ENCODE results near the gene IFNGR2.

Gene IFNGR2

DNA sequence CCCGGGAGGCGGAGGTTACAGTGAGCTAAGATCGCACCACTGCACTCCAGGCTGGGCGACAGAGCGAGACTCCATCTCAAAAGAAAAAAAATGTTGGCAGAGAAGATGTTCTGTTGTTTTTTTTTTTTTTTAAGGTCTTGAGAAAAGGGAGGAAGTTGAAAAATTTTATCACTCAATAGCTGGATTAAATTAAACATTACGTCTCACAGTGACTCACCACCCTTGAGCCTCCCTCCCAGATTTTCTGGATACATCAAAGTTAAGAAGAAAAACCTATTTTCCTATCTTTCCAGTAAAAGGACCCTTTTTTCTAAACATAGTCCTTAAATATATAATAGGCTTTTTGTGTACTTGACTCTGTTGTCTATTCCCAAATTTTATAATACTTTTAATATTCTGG is 42.9 kb upstream of the IFNGR2 start:
- TF ChIP-seq CSRNP3 (CRISPR knock-in tag; IDR thresholded peaks at IDR 0.05) (no peak), ESRRG (CRISPR knock-in tag; IDR thresholded peaks at IDR 0.05) (no peak), OSR1 (CRISPR knock-in tag; IDR thresholded peaks at IDR 0.05) (no peak), PATZ1 (CRISPR knock-in tag; IDR thresholded peaks at IDR 0.05; ENCODE audit: borderline replicate concordance) (no peak), TCF4 (CRISPR knock-in tag; IDR thresholded peaks at IDR 0.05; ENCODE audit: borderline replicate concordance) (no peak), GLIS3 (CRISPR knock-in tag; IDR thresholded peaks at IDR 0.05) (no peak), ZFP30 (CRISPR knock-in tag; IDR thresholded peaks at IDR 0.05) (no peak), ISL1 (CRISPR knock-in tag; IDR thresholded peaks at IDR 0.05) (no peak), SNAI2 (CRISPR knock-in tag; IDR thresholded peaks at IDR 0.05) (no peak), PPARA (CRISPR knock-in tag; IDR thresholded peaks at IDR 0.05; ENCODE audit: borderline replicate concordance) (no peak)
- TF ChIP-seq, protein P1, sequence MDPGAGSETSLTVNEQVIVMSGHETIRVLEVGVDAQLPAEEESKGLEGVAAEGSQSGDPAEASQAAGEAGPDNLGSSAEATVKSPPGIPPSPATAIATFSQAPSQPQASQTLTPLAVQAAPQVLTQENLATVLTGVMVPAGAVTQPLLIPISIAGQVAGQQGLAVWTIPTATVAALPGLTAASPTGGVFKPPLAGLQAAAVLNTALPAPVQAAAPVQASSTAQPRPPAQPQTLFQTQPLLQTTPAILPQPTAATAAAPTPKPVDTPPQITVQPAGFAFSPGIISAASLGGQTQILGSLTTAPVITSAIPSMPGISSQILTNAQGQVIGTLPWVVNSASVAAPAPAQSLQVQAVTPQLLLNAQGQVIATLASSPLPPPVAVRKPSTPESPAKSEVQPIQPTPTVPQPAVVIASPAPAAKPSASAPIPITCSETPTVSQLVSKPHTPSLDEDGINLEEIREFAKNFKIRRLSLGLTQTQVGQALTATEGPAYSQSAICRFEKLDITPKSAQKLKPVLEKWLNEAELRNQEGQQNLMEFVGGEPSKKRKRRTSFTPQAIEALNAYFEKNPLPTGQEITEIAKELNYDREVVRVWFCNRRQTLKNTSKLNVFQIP (CRISPR knock-in tag; IDR thresholded peaks at IDR 0.05; ENCODE audit: borderline replicate concordance, low read depth): no peak
- TF ChIP-seq, protein P2, sequence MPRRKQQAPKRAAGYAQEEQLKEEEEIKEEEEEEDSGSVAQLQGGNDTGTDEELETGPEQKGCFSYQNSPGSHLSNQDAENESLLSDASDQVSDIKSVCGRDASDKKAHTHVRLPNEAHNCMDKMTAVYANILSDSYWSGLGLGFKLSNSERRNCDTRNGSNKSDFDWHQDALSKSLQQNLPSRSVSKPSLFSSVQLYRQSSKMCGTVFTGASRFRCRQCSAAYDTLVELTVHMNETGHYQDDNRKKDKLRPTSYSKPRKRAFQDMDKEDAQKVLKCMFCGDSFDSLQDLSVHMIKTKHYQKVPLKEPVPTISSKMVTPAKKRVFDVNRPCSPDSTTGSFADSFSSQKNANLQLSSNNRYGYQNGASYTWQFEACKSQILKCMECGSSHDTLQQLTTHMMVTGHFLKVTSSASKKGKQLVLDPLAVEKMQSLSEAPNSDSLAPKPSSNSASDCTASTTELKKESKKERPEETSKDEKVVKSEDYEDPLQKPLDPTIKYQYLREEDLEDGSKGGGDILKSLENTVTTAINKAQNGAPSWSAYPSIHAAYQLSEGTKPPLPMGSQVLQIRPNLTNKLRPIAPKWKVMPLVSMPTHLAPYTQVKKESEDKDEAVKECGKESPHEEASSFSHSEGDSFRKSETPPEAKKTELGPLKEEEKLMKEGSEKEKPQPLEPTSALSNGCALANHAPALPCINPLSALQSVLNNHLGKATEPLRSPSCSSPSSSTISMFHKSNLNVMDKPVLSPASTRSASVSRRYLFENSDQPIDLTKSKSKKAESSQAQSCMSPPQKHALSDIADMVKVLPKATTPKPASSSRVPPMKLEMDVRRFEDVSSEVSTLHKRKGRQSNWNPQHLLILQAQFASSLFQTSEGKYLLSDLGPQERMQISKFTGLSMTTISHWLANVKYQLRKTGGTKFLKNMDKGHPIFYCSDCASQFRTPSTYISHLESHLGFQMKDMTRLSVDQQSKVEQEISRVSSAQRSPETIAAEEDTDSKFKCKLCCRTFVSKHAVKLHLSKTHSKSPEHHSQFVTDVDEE (CRISPR knock-in tag; IDR thresholded peaks at IDR 0.05): no peak
- ATAC-seq: peak; percentile 34

DNA sequence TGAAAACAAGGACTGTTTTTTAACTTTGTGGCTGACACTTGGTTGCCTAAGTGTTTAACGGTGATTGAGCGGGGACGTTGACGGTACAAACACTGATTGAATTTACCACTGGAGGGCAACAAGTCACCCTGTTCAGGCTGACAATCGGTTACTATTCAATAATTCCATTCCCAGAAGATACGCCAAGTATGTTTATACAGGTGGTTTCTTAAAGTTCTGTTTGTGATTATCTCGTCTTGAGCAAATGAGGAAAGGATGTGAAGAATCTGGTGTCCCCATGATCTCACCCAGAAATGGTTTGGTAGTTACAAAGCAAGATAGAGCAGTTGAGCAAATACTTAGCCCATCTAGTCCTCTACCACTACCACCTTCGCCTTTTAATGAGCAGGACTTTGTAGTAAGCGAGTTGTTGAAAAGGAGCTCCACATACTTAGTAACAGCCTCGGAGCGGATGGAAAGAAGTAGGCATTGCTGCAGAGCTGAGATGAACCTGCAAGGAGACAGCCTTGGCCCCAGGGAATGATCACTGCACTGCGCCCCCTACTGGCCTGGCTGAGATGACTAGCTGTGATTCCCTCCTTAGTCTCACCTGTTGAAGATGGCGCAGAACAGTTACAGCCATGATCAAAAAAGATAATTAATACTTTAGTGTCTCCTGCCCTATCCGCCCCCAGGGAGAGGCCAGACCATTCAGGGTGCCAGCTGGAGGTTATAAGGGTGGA is 42.2 kb upstream of the IFNGR2 start:
- ATAC-seq: peak; percentile 92
- TF ChIP-seq OSR1 (CRISPR knock-in tag; IDR thresholded peaks at IDR 0.05): no peak
- TF ChIP-seq SNAI2 (CRISPR knock-in tag; IDR thresholded peaks at IDR 0.05): no peak
- no peak for TF ChIP-seq ARNTL (CRISPR knock-in tag; IDR thresholded peaks at IDR 0.05; ENCODE audit: borderline replicate concordance, low read depth)
- TF ChIP-seq, protein P1 (CRISPR knock-in tag; IDR thresholded peaks at IDR 0.05; ENCODE audit: borderline replicate concordance, low read depth): no peak
- 0 out of 2 replicates have a peak, but pooled peaks have one; percentile 20 for TF ChIP-seq ISL1 (CRISPR knock-in tag; IDR thresholded peaks at IDR 0.05)
- no peak for TF ChIP-seq TCF4 (CRISPR knock-in tag; IDR thresholded peaks at IDR 0.05; ENCODE audit: borderline replicate concordance)

DNA sequence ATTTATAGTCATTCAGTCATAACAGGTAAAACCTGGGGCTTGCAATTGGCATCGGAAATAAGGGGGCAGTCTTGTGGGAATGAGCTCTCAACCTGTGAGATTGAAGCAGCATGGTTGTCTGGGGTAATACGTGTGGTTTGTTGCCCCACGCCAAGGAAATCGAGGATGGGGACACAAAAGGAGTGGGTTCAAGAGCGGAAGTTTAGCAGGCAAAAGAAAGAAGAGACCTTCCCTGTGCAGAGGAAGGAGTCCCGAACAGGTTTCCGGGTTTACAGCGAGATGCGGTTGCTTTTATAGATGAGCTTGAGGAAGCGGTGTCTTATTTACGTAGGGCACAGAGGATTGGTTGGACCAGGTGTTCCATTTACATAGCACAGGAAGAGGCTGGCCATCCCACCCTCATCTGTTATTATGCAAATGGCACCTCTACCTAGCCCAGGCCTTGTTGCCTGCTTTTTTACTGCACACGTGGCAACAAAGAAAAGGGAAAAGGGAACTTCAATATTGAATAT is 41.1 kb upstream of the IFNGR2 start:
- no peak for ATAC-seq
- TF ChIP-seq ZFP3 (CRISPR knock-in tag; IDR thresholded peaks at IDR 0.05): no peak
- no peak for TF ChIP-seq ZNF8 (CRISPR knock-in tag; IDR thresholded peaks at IDR 0.05)
- no peak for TF ChIP-seq RARB (CRISPR knock-in tag; IDR thresholded peaks at IDR 0.05)
- no peak for TF ChIP-seq ARNTL (CRISPR knock-in tag; IDR thresholded peaks at IDR 0.05; ENCODE audit: borderline replicate concordance, low read depth)
- TF ChIP-seq PPARA (CRISPR knock-in tag; IDR thresholded peaks at IDR 0.05; ENCODE audit: borderline replicate concordance): no peak
- no peak for TF ChIP-seq BACH2 (CRISPR knock-in tag; IDR thresholded peaks at IDR 0.05; ENCODE audit: borderline replicate concordance)
- TF ChIP-seq ZNF70 (CRISPR knock-in tag; IDR thresholded peaks at IDR 0.05): no peak
- TF ChIP-seq, protein P2 (CRISPR knock-in tag; IDR thresholded peaks at IDR 0.05): no peak
- no peak for TF ChIP-seq CREB5 (CRISPR knock-in tag; IDR thresholded peaks at IDR 0.05; ENCODE audit: low read depth)
- TF ChIP-seq SNAI2 (CRISPR knock-in tag; IDR thresholded peaks at IDR 0.05): no peak
- TF ChIP-seq GLIS3 (CRISPR knock-in tag; IDR thresholded peaks at IDR 0.05): no peak
- no peak for TF ChIP-seq PATZ1 (CRISPR knock-in tag; IDR thresholded peaks at IDR 0.05; ENCODE audit: borderline replicate concordance)
- no peak for TF ChIP-seq ESRRG (CRISPR knock-in tag; IDR thresholded peaks at IDR 0.05)
- TF ChIP-seq ZFP30 (CRISPR knock-in tag; IDR thresholded peaks at IDR 0.05): no peak
